ENCODE results near the gene HES1. TPM values are rescaled to one million over a fixed set of nuclear protein-coding genes. Genes with fewer than 3 reads are reported as not detected.

The HES1 gene
- total and polyA plus RNA-seq, 10 of the 15 experiments (the other 5 are each of a cell fraction or from before 2014, with no cell fraction given): 0.46 to 5.3 (median 2.3) TPM

GRCh38 chr3:194130807-194131589 lies 5.0 kb upstream of the HES1 start (continued):
- TF ChIP-seq IKZF1 (conservative IDR thresholded peaks at IDR 0.05) (peak; percentile 20; the same call in 1 of the 2 replicates), IKZF2 (IDR thresholded peaks at IDR 0.05) (peak; percentile 56 to 79), TCF12 (IDR thresholded peaks at IDR 0.05; ENCODE audit: low read depth, low read length) (peak; percentile 61; the same call in 1 of the 2 replicates), RAD21 (IDR thresholded peaks at IDR 0.05; ENCODE audit: insufficient read depth, low read depth, low read length) (peak; percentile 28; the same call in 1 of the 2 replicates), ZNF274 (IDR thresholded peaks at IDR 0.05; ENCODE audit: insufficient read depth, insufficient read length) (no peak), MXI1 (IDR thresholded peaks at IDR 0.05; ENCODE audit: low read depth, low read length) (peak; percentile 62; the same call in 1 of the 2 replicates), POLR2AphosphoS5 (IDR thresholded peaks at IDR 0.05; ENCODE audit: low read length) (no peak), PAX5 (IDR thresholded peaks at IDR 0.05; ENCODE audit: borderline replicate concordance, low read depth, low read length) (peak; percentile 90), ETV6 (conservative IDR thresholded peaks at IDR 0.05 in 1 of 2, IDR thresholded peaks at IDR 0.05 in 1 of 2; ENCODE audit: borderline replicate concordance in 1 of 2, low read depth in 1 of 2) (peak in 1 of 2 experiments; percentile 51; a peak in 1 of 4 replicates), CREB1 (IDR thresholded peaks at IDR 0.05; ENCODE audit: low read depth) (peak; percentile 32; the same call in 1 of the 2 replicates), BHLHE40 (IDR thresholded peaks at IDR 0.05; ENCODE audit: borderline replicate concordance in 1 of 2, low read depth in 2 of 2, low read length in 1 of 2) (peak; percentile 67 to 86; a peak in 3 of 4 replicates), STAT3 (IDR thresholded peaks at IDR 0.05; ENCODE audit: low read depth, low read length) (0 out of 2 replicates have a peak, but pooled peaks have one; percentile 61), NR2F1 (conservative IDR thresholded peaks at IDR 0.05) (peak; percentile 65; the same call in 1 of the 2 replicates), WRNIP1 (IDR thresholded peaks at IDR 0.05; ENCODE audit: borderline replicate concordance, low read depth, low read length) (no peak), SREBF2 (IDR thresholded peaks at IDR 0.05; ENCODE audit: low read length) (no peak), BCL3 (IDR thresholded peaks at IDR 0.05; ENCODE audit: borderline replicate concordance, insufficient read depth, low read depth, low read length, poor library complexity, severe bottlenecking) (peak; percentile 96), MYB (IDR thresholded peaks at IDR 0.05; ENCODE audit: borderline replicate concordance, low read depth, low read length) (no peak), POU2F2 (IDR thresholded peaks at IDR 0.05; ENCODE audit: borderline replicate concordance, low read depth, low read length) (peak; percentile 53; the same call in 1 of the 3 replicates), ASH2L (IDR thresholded peaks at IDR 0.05; ENCODE audit: borderline replicate concordance, low read depth) (no peak), ATF7 (IDR thresholded peaks at IDR 0.05; ENCODE audit: low read depth) (peak; percentile 72), CBFB (IDR thresholded peaks at IDR 0.05; ENCODE audit: low read depth) (peak; percentile 85; the same call in 1 of the 2 replicates), TBL1XR1 (IDR thresholded peaks at IDR 0.05; ENCODE audit: low read depth, low read length) (peak; percentile 92; the same call in 1 of the 2 replicates), MTA3 (IDR thresholded peaks at IDR 0.05; ENCODE audit: borderline replicate concordance, low read length) (peak; percentile 89; the same call in 1 of the 2 replicates), SP1 (IDR thresholded peaks at IDR 0.05; ENCODE audit: low read depth, low read length) (no peak)
- TF ChIP-seq, protein P1, sequence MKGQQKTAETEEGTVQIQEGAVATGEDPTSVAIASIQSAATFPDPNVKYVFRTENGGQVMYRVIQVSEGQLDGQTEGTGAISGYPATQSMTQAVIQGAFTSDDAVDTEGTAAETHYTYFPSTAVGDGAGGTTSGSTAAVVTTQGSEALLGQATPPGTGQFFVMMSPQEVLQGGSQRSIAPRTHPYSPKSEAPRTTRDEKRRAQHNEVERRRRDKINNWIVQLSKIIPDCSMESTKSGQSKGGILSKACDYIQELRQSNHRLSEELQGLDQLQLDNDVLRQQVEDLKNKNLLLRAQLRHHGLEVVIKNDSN (IDR thresholded peaks at IDR 0.05; ENCODE audit: borderline replicate concordance, extremely low read length, insufficient read depth, low read depth, low read length): no peak

Data from GM12878 (cell line).